NT2/D1 (cell line): ENCODE results near the gene TOX3.

Source experiments
- DNase-seq: peaks from one replicate; pipeline ENCODE4 v3.0.0-alpha.2; 2011; ENCODE audit warnings: low read depth, low spot score
- H3K27me3 ChIP-seq: 2 replicates; pipeline ENCODE4 v1.6.0; 2011; ENCODE audit warnings: mild to moderate bottlenecking; ENCODE audit not compliant: insufficient read length, insufficient read depth
- H3K36me3 ChIP-seq: 2 replicates; pipeline ENCODE4 v1.6.1; 2011; ENCODE audit warnings: mild to moderate bottlenecking, low read length, mixed read lengths; ENCODE audit not compliant: insufficient read depth, insufficient read length
- H3K4me1 ChIP-seq: 2 replicates; pipeline ENCODE4 v1.5.1; 2011; ENCODE audit not compliant: insufficient read depth, insufficient read length
- H3K4me3 ChIP-seq: 2 replicates; pipeline ENCODE4 v1.5.1; 2011; ENCODE audit warnings: low read depth; ENCODE audit not compliant: insufficient read length
- H3K9ac ChIP-seq: 2 replicates; pipeline ENCODE4 v1.6.0; 2011; ENCODE audit warnings: low read depth; ENCODE audit not compliant: insufficient read length
- H3K9me3 ChIP-seq: 2 replicates; pipeline ENCODE4 v1.5.1; 2011; ENCODE audit warnings: mild to moderate bottlenecking, low read length; ENCODE audit not compliant: insufficient read depth
- SUZ12 ChIP-seq: IDR thresholded peaks from 2 replicates; pipeline ENCODE4 v1.6.1; 2011; ENCODE audit not compliant: insufficient read length, insufficient read depth; ENCODE audit errors: extremely low read depth
- YY1 ChIP-seq: IDR thresholded peaks from 2 replicates; pipeline ENCODE4 v1.6.1; 2011; ENCODE audit not compliant: insufficient read length, insufficient read depth
- ZNF274 ChIP-seq: IDR thresholded peaks from 2 replicates; pipeline ENCODE4 v1.6.1; 2011; ENCODE audit warnings: mild to moderate bottlenecking, low read depth, low read length

TOX3 gene

DNA sequence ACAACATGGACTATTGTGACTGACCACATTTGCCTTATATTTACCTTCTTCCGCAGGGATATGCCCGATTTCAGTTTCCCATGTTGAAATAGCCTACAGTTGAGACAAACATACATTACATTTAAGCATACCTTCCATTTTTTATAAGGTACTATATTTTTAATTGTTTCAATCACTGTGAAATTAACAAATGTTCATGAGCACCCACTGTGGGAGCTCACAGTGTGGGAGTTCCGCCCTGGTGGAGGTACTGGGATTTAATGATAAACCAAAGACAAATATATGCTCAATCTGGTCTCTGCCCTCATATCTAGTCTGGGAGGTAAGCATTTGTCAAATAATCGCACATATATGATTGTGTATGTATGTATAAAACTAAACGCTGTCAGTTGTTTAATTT is 15.8 kb upstream of the TOX3 start:
- H3K36me3 ChIP-seq, result no peaks in the 10 kb centered on the region
- TF ChIP-seq ZNF274, result no peak
- no peak for TF ChIP-seq YY1
- no peak for TF ChIP-seq SUZ12
- H3K4me1 ChIP-seq, result peaks cover 2% of the 10 kb centered on the region
- no peak overlapping the region for H3K4me3 ChIP-seq
- H3K9ac ChIP-seq, result no peak overlapping the region
- no peak for DNase-seq
- H3K27me3 ChIP-seq, result no peaks in the 10 kb centered on the region
- H3K9me3 ChIP-seq, result no peaks in the 10 kb centered on the region

DNA sequence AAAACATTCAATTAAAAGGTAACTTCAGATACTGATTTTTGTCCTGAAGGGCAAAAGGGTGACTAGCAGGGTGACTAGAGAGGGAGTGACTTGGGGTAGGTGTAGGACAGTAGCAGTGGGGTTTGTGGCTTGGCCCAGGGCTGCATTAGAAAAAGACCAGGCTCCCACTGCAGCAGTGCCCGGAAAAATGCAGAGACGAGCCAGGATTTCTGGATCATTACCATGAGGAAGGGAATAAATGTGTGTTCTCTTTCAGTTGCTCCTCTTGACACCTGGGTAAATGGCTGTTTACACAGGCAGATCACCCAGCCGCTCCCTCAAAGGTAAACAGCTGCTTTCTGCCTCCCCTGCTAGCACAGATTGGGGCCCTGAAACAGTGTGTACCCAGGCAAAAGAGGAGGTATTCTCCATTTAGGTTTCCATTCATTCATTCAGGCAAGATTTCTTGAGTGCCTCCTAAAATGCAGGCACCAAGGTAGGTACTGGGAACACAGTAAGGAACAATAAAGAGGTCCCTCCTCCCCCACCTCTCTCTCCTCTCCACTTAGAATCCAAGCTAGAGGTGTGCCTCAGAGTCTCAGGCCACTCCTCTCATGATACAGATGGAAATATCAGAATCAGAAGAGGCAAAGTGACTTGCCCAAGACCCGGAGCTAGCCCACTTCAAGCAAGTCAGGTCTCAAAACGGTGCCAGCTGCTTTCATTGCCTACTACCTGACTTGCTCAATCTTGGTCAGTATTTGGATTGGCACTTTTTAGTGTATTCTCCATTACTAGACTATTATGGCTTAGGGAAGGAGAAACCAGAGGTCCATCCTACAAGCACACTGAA is 15.2 kb upstream of the TOX3 start:
- Histone ChIP-seq H3K4me3 (no peak overlapping the region), H3K27me3 (no peaks in the 10 kb centered on the region), H3K4me1 (peaks cover 2% of the 10 kb centered on the region), H3K9ac (no peak overlapping the region), H3K36me3 (no peaks in the 10 kb centered on the region), H3K9me3 (no peaks in the 10 kb centered on the region)
- no peak for DNase-seq
- TF ChIP-seq SUZ12, result no peak
- TF ChIP-seq ZNF274, result no peak
- TF ChIP-seq YY1, result no peak

DNA sequence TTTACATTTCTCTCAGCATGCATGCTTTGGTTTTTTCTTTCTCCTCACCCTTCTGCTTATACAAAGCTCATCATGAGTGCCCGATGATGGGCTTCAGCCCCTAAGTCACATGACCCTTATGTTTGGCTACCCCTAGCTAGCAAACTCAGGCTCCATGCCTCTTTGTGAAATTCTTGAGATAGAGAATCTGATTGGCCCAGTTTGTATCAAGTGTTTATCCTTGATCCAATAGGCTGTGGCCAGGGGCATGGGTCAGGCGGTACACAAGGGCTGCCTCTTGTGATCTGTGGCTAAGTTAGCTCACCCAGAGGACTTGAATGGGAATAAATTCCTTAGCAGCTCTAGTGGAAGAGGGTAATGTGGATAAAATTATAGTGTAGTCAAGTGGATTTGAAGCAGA is 11.5 kb upstream of the TOX3 start:
- H3K27me3 ChIP-seq, result no peaks in the 10 kb centered on the region
- H3K9ac ChIP-seq, result no peak overlapping the region
- H3K9me3 ChIP-seq, result peaks cover 11% of the 10 kb centered on the region; the same call in 1 of the 2 replicates
- DNase-seq, result no peak
- H3K36me3 ChIP-seq, result no peaks in the 10 kb centered on the region
- H3K4me1 ChIP-seq, result peaks cover 2% of the 10 kb centered on the region
- no peak overlapping the region for H3K4me3 ChIP-seq
- TF ChIP-seq SUZ12 (no peak), ZNF274 (no peak), YY1 (no peak)

DNA sequence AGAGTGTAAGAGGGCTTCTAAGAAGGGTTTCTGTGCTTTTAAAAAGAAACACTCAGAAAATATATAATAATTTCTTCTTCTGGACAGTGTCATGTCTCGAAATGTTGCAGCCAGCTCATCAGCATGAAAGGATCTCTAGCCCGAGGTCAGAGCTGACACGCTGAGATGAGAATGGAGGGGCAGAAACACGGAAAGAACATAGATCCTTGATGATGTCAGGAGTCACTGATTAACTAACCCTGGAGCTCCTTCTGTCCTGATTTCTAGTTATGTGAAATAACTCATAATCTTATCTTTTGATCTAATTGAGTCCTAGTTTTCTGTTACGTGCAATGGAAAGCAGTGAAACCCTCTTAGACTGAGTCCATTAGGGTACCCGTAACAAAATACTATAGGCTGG is 10.3 kb upstream of the TOX3 start:
- TF ChIP-seq YY1, result no peak
- no peak for TF ChIP-seq ZNF274
- TF ChIP-seq SUZ12, result no peak
- Histone ChIP-seq H3K9me3 (peaks cover 11% of the 10 kb centered on the region; the same call in 1 of the 2 replicates), H3K27me3 (no peaks in the 10 kb centered on the region), H3K9ac (no peak overlapping the region), H3K36me3 (no peaks in the 10 kb centered on the region), H3K4me3 (no peak overlapping the region), H3K4me1 (peaks cover 2% of the 10 kb centered on the region)
- DNase-seq, result no peak

DNA sequence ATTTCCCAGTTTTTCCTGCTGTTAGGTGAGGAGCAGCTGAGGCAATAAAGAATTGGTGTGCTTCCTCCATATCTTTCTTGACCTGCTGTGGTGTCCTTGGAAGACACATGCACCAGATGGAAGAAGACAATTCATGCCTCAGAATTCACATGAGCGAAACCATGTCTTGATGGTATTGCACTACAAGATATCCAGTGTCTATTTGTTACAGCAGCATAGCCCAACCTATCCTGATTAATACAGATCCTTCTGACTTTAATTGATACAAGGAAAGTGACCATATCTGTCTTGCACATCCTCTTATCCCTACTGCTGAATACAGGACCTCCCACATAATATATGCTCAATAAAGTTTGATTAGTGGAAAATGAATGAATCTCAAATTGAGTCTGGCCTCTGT is 9.1 kb upstream of the TOX3 start:
- no peaks in the 10 kb centered on the region for H3K27me3 ChIP-seq

DNA sequence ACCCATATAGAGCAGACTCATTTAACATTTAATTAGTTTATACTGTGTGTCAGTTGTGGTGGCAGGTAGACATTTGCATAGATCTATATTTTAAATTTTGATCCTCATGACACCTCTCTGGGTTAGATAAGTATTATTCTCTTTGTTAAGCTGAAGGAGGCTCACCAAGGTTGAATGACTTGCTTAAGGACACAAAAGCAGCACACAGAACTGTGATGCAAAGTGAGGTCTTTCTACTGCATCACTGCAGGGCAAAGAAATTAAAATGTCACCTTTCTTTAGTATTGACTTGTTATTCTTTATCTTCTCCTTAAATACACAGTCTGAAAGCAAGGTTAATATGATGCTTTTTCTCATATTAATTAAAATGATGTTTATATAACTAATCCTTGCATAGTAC is 8.6 kb upstream of the TOX3 start:
- H3K4me1 ChIP-seq, result no peaks in the 10 kb centered on the region
- peaks cover 11% of the 10 kb centered on the region; the same call in 1 of the 2 replicates for H3K9me3 ChIP-seq
- no peak overlapping the region for H3K9ac ChIP-seq
- H3K4me3 ChIP-seq, result no peak overlapping the region
- TF ChIP-seq ZNF274 (no peak), SUZ12 (no peak), YY1 (no peak)
- no peaks in the 10 kb centered on the region for H3K36me3 ChIP-seq
- H3K27me3 ChIP-seq, result peaks cover 3% of the 10 kb centered on the region
- no peak for DNase-seq

More for the DNA sequence above, 9.1 kb upstream of the TOX3 start:
- Histone ChIP-seq H3K9me3 (peaks cover 11% of the 10 kb centered on the region; the same call in 1 of the 2 replicates), H3K4me1 (no peaks in the 10 kb centered on the region), H3K9ac (no peak overlapping the region), H3K4me3 (no peak overlapping the region), H3K36me3 (no peaks in the 10 kb centered on the region)
- no peak for DNase-seq
- TF ChIP-seq YY1, result no peak
- no peak for TF ChIP-seq ZNF274
- no peak for TF ChIP-seq SUZ12

DNA sequence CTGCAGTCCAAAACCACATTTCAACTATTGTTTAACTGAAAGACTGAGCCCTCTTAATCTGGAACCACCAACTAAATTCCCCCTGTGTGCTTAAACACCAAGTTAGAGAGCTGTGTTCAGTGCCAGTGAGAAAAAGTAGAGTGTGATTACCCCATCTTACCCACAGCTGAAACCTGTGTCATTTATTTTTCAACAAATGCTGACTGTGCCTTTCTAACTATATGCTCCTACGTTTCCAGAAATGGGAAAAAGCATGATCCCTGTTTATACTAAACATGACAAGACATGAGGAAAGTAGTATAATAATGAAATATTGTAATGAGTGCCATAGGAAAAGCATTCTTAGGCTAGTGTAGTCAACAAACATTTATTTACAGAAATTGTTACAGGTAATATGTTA is 7.4 kb upstream of the TOX3 start:
- H3K9ac ChIP-seq, result no peak overlapping the region
- H3K4me1 ChIP-seq, result peaks cover 3% of the 10 kb centered on the region
- no peak overlapping the region for H3K4me3 ChIP-seq
- H3K9me3 ChIP-seq, result peaks cover 11% of the 10 kb centered on the region; the same call in 1 of the 2 replicates
- TF ChIP-seq SUZ12 (no peak), YY1 (no peak), ZNF274 (no peak)
- H3K27me3 ChIP-seq, result peaks cover 9% of the 10 kb centered on the region
- DNase-seq, result no peak
- no peaks in the 10 kb centered on the region for H3K36me3 ChIP-seq
